Loucy (cell line): ENCODE measurements around the gene GPR152.
A peak's percentile ranks its signal among the peaks of the same experiment; 100 is the strongest.

Source experiments
- H2AFZ ChIP-seq: fragments of 200-600 bp; sonication (generic); 2 replicates; pipeline ENCODE4 v1.6.0; 2016; ENCODE audit warnings: antibody characterized with exemption, mild to moderate bottlenecking, low read length, moderate library complexity
- H3F3A ChIP-seq: fragments of 200-600 bp; 2 replicates; pipeline ENCODE4 v1.6.0; 2016; ENCODE audit warnings: antibody characterized with exemption, low read depth, mild to moderate bottlenecking
- H3K27me3 ChIP-seq: fragments of 200-600 bp; sonication (generic); 2 replicates; pipeline ENCODE4 v1.6.1; 2014; ENCODE audit warnings: low read length, mild to moderate bottlenecking; ENCODE audit not compliant: insufficient read depth, poor library complexity, severe bottlenecking
- H3K36me3 ChIP-seq: fragments of 200-600 bp; sonication (generic); 2 replicates; pipeline ENCODE4 v1.6.1; 2016; ENCODE audit warnings: low read length; ENCODE audit not compliant: insufficient read depth
- H3K4me1 ChIP-seq: fragments of 200-600 bp; sonication (generic); 2 replicates; pipeline ENCODE4 v1.5.1; 2014; ENCODE audit warnings: low read length, mild to moderate bottlenecking; ENCODE audit not compliant: insufficient read depth, poor library complexity, severe bottlenecking
- H3K4me2 ChIP-seq: fragments of 200-600 bp; sonication (generic); 2 replicates; pipeline ENCODE4 v1.6.0; 2014; ENCODE audit warnings: antibody characterized with exemption, low read length, low read depth, mild to moderate bottlenecking; ENCODE audit not compliant: poor library complexity, severe bottlenecking
- H3K4me3 ChIP-seq: fragments of 200-600 bp; sonication (generic); 2 replicates; pipeline ENCODE4 v1.5.1; 2014; ENCODE audit warnings: low read length, mild to moderate bottlenecking, mixed read lengths; ENCODE audit not compliant: poor library complexity, severe bottlenecking
- H3K79me2 ChIP-seq: fragments of 200-600 bp; sonication (generic); 2 replicates; pipeline ENCODE4 v1.6.1; 2014; ENCODE audit warnings: low read length; ENCODE audit not compliant: insufficient read depth
- H3K9ac ChIP-seq: fragments of 200-600 bp; sonication (generic); 2 replicates; pipeline ENCODE4 v1.6.0; 2014; ENCODE audit warnings: mild to moderate bottlenecking, low read depth, low read length, moderate library complexity; ENCODE audit not compliant: poor library complexity, severe bottlenecking
- H3K9me2 ChIP-seq: fragments of 200-600 bp; sonication (generic); replicated peaks from 2 replicates; pipeline ENCODE4 v1.6.1; 2016; ENCODE audit warnings: low read depth, low read length, mixed read lengths
- H3K9me3 ChIP-seq: fragments of 200-600 bp; sonication (generic); 2 replicates; pipeline ENCODE4 v1.6.1; 2014; ENCODE audit warnings: mild to moderate bottlenecking, antibody characterized with exemption, low read length, low read depth; ENCODE audit not compliant: insufficient read depth
- H4K20me1 ChIP-seq: fragments of 200-600 bp; sonication (generic); 2 replicates; pipeline ENCODE4 v1.6.0; 2014; ENCODE audit warnings: antibody characterized with exemption, low read length, mild to moderate bottlenecking; ENCODE audit not compliant: insufficient read depth, poor library complexity, severe bottlenecking
- CTCF ChIP-seq: fragments of 200-600 bp; sonication (generic); conservative IDR thresholded peaks from 2 replicates; pipeline ENCODE4 v1.5.1; 2014; ENCODE audit warnings: mild to moderate bottlenecking, antibody characterized with exemption, low read length
- EZH2phosphoT487 ChIP-seq: fragments of 200-600 bp; IDR thresholded peaks from 2 replicates; pipeline ENCODE4 v1.6.1; 2018; ENCODE audit warnings: antibody characterized with exemption, mild to moderate bottlenecking, moderate library complexity, borderline replicate concordance

The GPR152 gene

DNA sequence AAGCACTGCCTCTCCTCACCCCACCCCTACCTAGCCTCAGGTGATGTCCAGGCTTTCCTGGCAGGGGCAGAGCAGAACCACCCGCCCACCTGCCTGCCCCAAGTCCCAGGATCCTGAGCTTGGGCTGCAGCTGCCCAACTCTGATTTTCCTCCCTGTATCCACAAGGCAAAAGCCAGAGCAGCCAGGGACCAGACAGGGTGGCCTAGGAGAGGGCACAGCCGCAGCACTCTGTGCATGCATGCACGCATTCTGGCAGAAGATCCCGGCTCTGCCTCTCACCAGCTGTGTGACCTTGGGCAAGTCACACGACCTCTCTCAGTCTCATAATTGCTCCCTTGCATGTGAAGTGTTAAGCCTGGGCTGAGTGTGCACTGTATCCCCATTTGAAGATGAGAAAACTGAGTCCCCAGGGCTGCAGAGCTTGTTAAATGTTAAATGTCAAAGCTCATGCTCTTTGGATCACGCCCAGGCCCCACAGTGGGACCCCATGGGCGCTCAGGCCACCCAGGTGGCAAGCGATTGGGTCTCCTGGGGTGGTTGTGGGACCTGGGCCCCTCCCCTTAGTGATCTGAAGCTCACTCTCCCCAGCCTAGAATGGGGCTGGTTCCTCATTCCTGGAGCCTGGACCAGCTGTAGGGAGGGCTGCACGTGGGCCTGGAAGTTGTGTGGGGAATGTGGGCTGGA lies 39.9 kb downstream of the GPR152 start:
- H3K36me3 ChIP-seq = no peaks in the 10 kb centered on the region
- H3K9me2 ChIP-seq = no peaks in the 10 kb centered on the region
- no peaks in the 10 kb centered on the region for H4K20me1 ChIP-seq
- no peak for TF ChIP-seq EZH2phosphoT487
- TF ChIP-seq CTCF = no peak
- H3K4me1 ChIP-seq = peaks cover 59% of the 10 kb centered on the region
- H3K9me3 ChIP-seq = no peaks in the 10 kb centered on the region
- H3K4me2 ChIP-seq = no peak overlapping the region
- no peak overlapping the region for H2AFZ ChIP-seq
- H3F3A ChIP-seq = peaks cover 19% of the 10 kb centered on the region
- H3K9ac ChIP-seq = peak overlapping the region; percentile 25
- H3K27me3 ChIP-seq = no peaks in the 10 kb centered on the region
- H3K79me2 ChIP-seq = peaks cover 18% of the 10 kb centered on the region
- no peak overlapping the region for H3K4me3 ChIP-seq

GRCh38 chr11:67411785-67412152 lies 40.8 kb downstream of the GPR152 start:
- Histone ChIP-seq H3K79me2 (peaks cover 27% of the 10 kb centered on the region), H3F3A (peaks cover 26% of the 10 kb centered on the region), H3K9ac (no peak overlapping the region), H3K4me2 (no peak overlapping the region), H4K20me1 (no peaks in the 10 kb centered on the region), H2AFZ (no peak overlapping the region), H3K4me1 (peaks cover 60% of the 10 kb centered on the region), H3K4me3 (no peak overlapping the region), H3K27me3 (no peaks in the 10 kb centered on the region), H3K9me3 (no peaks in the 10 kb centered on the region), H3K36me3 (no peaks in the 10 kb centered on the region), H3K9me2 (no peaks in the 10 kb centered on the region)
- no peak for TF ChIP-seq CTCF
- TF ChIP-seq EZH2phosphoT487 = no peak

- Histone ChIP-seq H3K36me3 (no peaks in the 10 kb centered on the region), H3K27me3 (no peaks in the 10 kb centered on the region), H3K4me2 (peak overlapping the region; percentile 98), H3K4me1 (peaks cover 60% of the 10 kb centered on the region), H3K9me2 (no peaks in the 10 kb centered on the region), H3F3A (peaks cover 26% of the 10 kb centered on the region), H2AFZ (no peak overlapping the region), H3K4me3 (peak overlapping the region; percentile 89), H3K79me2 (peaks cover 33% of the 10 kb centered on the region), H3K9me3 (no peaks in the 10 kb centered on the region), H4K20me1 (no peaks in the 10 kb centered on the region), H3K9ac (peak overlapping the region; percentile 99)
- no peak for TF ChIP-seq EZH2phosphoT487
- TF ChIP-seq CTCF = no peak
Observed at GRCh38 chr11:67410984-67411784, 41.3 kb downstream of the GPR152 start.
